Measurements from ENCODE around the gene RETREG1.

The RETREG1 gene

GRCh38 chr5:16618138-16618897 lies 1.5 kb upstream of the RETREG1 start:
- TF ChIP-seq CTCF (IDR thresholded peaks at IDR 0.05; ENCODE audit: borderline replicate concordance, extremely low read depth, low read length, poor library complexity, severe bottlenecking) (no peak), EZH2 (IDR thresholded peaks at IDR 0.05; ENCODE audit: borderline replicate concordance, low read depth, low read length, severe bottlenecking) (no peak)
- H2AFZ ChIP-seq (ENCODE audit: low read depth, low read length), result no peak overlapping the region
- no peak for DNase-seq
- H3K4me2 ChIP-seq (ENCODE audit: insufficient read depth, low read length), result no peak overlapping the region
- no peaks in the 10 kb centered on the region for H3K79me2 ChIP-seq (ENCODE audit: insufficient read depth, low read length)
- peaks cover 15% of the 10 kb centered on the region for H3K4me1 ChIP-seq (ENCODE audit: insufficient read depth, low read length)
- no peak for ATAC-seq (ENCODE audit: insufficient read depth, low read depth)
- no peak overlapping the region for H3K9ac ChIP-seq (ENCODE audit: low read depth, low read length)
- peaks cover 38% of the 10 kb centered on the region for H3K27me3 ChIP-seq (ENCODE audit: insufficient read depth, low read length, poor library complexity)
- H3K27ac ChIP-seq (ENCODE audit: low read length), result no peak overlapping the region
- H4K20me1 ChIP-seq (ENCODE audit: insufficient read depth, low read length), result no peaks in the 10 kb centered on the region
- no peaks in the 10 kb centered on the region for H3K36me3 ChIP-seq (ENCODE audit: insufficient read depth, low read length)
- no peaks in the 10 kb centered on the region for H3K9me3 ChIP-seq (ENCODE audit: insufficient read depth, low read length, severe bottlenecking)
- no peak overlapping the region for H3K4me3 ChIP-seq (ENCODE audit: low read depth in 1 of 2, low read length in 2 of 2)

GRCh38 chr5:16617274-16617968 lies 624 bp upstream of the RETREG1 start:
- H3K9ac ChIP-seq (ENCODE audit: low read depth, low read length), result peak overlapping the region; percentile 24; the same call in 1 of the 2 replicates
- TF ChIP-seq CTCF (IDR thresholded peaks at IDR 0.05; ENCODE audit: borderline replicate concordance, extremely low read depth, low read length, poor library complexity, severe bottlenecking) (no peak), EZH2 (IDR thresholded peaks at IDR 0.05; ENCODE audit: borderline replicate concordance, low read depth, low read length, severe bottlenecking) (no peak)
- no peaks in the 10 kb centered on the region for H3K36me3 ChIP-seq (ENCODE audit: insufficient read depth, low read length)
- peak overlapping the region; percentile 69 for H3K4me2 ChIP-seq (ENCODE audit: insufficient read depth, low read length)
- H3K4me3 ChIP-seq (ENCODE audit: low read depth in 1 of 2, low read length in 2 of 2), result peak overlapping the region in 1 of 2 experiments; percentile 52; a peak in 2 of 4 replicates
- H4K20me1 ChIP-seq (ENCODE audit: insufficient read depth, low read length), result no peaks in the 10 kb centered on the region
- peaks cover 38% of the 10 kb centered on the region for H3K27me3 ChIP-seq (ENCODE audit: insufficient read depth, low read length, poor library complexity)
- ATAC-seq (ENCODE audit: insufficient read depth, low read depth) (peak; percentile 70), DNase-seq (peak; percentile 68)
- 0 out of 2 replicates have a peak overlapping the region, but pooled peaks have one; percentile 0 for H2AFZ ChIP-seq (ENCODE audit: low read depth, low read length)
- peaks cover 15% of the 10 kb centered on the region for H3K4me1 ChIP-seq (ENCODE audit: insufficient read depth, low read length)
- no peak overlapping the region for H3K27ac ChIP-seq (ENCODE audit: low read length)
- no peaks in the 10 kb centered on the region for H3K79me2 ChIP-seq (ENCODE audit: insufficient read depth, low read length)
- H3K9me3 ChIP-seq (ENCODE audit: insufficient read depth, low read length, severe bottlenecking), result no peaks in the 10 kb centered on the region

GRCh38 chr5:16615741-16616535 lies 859 bp downstream of the RETREG1 start:
- Histone ChIP-seq H3K4me1 (ENCODE audit: insufficient read depth, low read length) (peaks cover 15% of the 10 kb centered on the region), H3K9ac (ENCODE audit: low read depth, low read length) (peak overlapping the region; percentile 24; the same call in 1 of the 2 replicates), H3K4me3 (ENCODE audit: low read depth in 1 of 2, low read length in 2 of 2) (peak overlapping the region in 1 of 2 experiments; percentile 52; a peak in 2 of 4 replicates), H3K27ac (ENCODE audit: low read length) (no peak overlapping the region), H2AFZ (ENCODE audit: low read depth, low read length) (no peak overlapping the region), H3K9me3 (ENCODE audit: insufficient read depth, low read length, severe bottlenecking) (no peaks in the 10 kb centered on the region), H3K79me2 (ENCODE audit: insufficient read depth, low read length) (no peaks in the 10 kb centered on the region), H4K20me1 (ENCODE audit: insufficient read depth, low read length) (no peaks in the 10 kb centered on the region), H3K27me3 (ENCODE audit: insufficient read depth, low read length, poor library complexity) (peaks cover 38% of the 10 kb centered on the region), H3K4me2 (ENCODE audit: insufficient read depth, low read length) (peak overlapping the region; percentile 69), H3K36me3 (ENCODE audit: insufficient read depth, low read length) (no peaks in the 10 kb centered on the region)
- no peak for ATAC-seq (ENCODE audit: insufficient read depth, low read depth)
- TF ChIP-seq CTCF (IDR thresholded peaks at IDR 0.05; ENCODE audit: borderline replicate concordance, extremely low read depth, low read length, poor library complexity, severe bottlenecking) (no peak), EZH2 (IDR thresholded peaks at IDR 0.05; ENCODE audit: borderline replicate concordance, low read depth, low read length, severe bottlenecking) (no peak)
- no peak for DNase-seq
